ENCODE results near the gene RAN.

- TF ChIP-seq POLR2A (IDR thresholded peaks at IDR 0.05; ENCODE audit: low read length) (no peak), GATA1 (IDR thresholded peaks at IDR 0.05; ENCODE audit: low read depth, low read length) (no peak)
These were observed 572 bp downstream of the RAN start for GRCh38 chr12:130872179-130873096.
